H9 (cell line): ENCODE results near the gene MORN5. TPM values are rescaled to one million over a fixed set of nuclear protein-coding genes. Genes with fewer than 3 reads are reported as not detected.

Source experiments
- DNase-seq: peaks from one replicate; pipeline ENCODE4 v3.0.0-alpha.2; 2017
- H2AFZ ChIP-seq: one replicate; pipeline ENCODE4 v1.6.1; 2013; ENCODE audit warnings: mild to moderate bottlenecking, low read length, control low read depth, moderate library complexity
- H2AK5ac ChIP-seq: 2 replicates; pipeline ENCODE4 v1.6.1; 2013; ENCODE audit warnings: low read length, control low read depth, mixed read lengths; ENCODE audit not compliant: insufficient read length
- H2BK120ac ChIP-seq: one replicate; pipeline ENCODE4 v1.6.1; 2013; ENCODE audit warnings: low read depth, mild to moderate bottlenecking, low read length, control low read depth, inconsistent platforms; ENCODE audit not compliant: poor library complexity, severe bottlenecking
- H2BK12ac ChIP-seq: 2 replicates; pipeline ENCODE4 v1.6.1; 2013; ENCODE audit warnings: low read length, control low read depth, mixed read lengths, low read depth; ENCODE audit not compliant: insufficient read length
- H2BK15ac ChIP-seq: 2 replicates; pipeline ENCODE4 v1.6.1; 2013; ENCODE audit warnings: low read depth, low read length, control low read depth
- H2BK20ac ChIP-seq: one replicate; pipeline ENCODE4 v1.6.1; 2013; ENCODE audit warnings: low read depth, mild to moderate bottlenecking, low read length, control low read depth, inconsistent platforms; ENCODE audit not compliant: poor library complexity, severe bottlenecking
- H2BK5ac ChIP-seq: 2 replicates; pipeline ENCODE4 v1.6.1; 2013; ENCODE audit warnings: low read length, control low read depth, mixed read lengths; ENCODE audit not compliant: insufficient read length
- H3K14ac ChIP-seq: 2 replicates; pipeline ENCODE4 v1.6.1; 2013; ENCODE audit warnings: low read length, control low read depth; ENCODE audit not compliant: insufficient read depth
- H3K18ac ChIP-seq: 2 replicates; pipeline ENCODE4 v1.6.1; 2013; ENCODE audit warnings: low read depth, mild to moderate bottlenecking, mixed read lengths, low read length, control low read depth; ENCODE audit not compliant: insufficient read length
- H3K23ac ChIP-seq: 2 replicates; pipeline ENCODE4 v1.6.1; 2013; ENCODE audit warnings: low read length, control low read depth, mixed read lengths, low read depth; ENCODE audit not compliant: insufficient read length
- H3K23me2 ChIP-seq: 2 replicates; pipeline ENCODE4 v1.6.1; 2013; ENCODE audit warnings: low read depth, mild to moderate bottlenecking, mixed read lengths, low read length, control low read depth; ENCODE audit not compliant: insufficient read length, poor library complexity, severe bottlenecking
- H3K27ac ChIP-seq: 2 replicates; pipeline ENCODE4 v1.5.1; 2013; ENCODE audit warnings: low read length, control low read depth, mixed read lengths, low read depth; ENCODE audit not compliant: insufficient read length
- H3K27me3 ChIP-seq: 2 replicates; pipeline ENCODE4 v1.6.1; 2013; ENCODE audit warnings: low read length, control low read depth, inconsistent platforms; ENCODE audit not compliant: insufficient read depth
- H3K4ac ChIP-seq: 2 replicates; pipeline ENCODE4 v1.6.1; 2013; ENCODE audit warnings: low read depth, mild to moderate bottlenecking, control low read depth, inconsistent platforms, low read length, moderate library complexity
- H3K4me1 ChIP-seq: 2 replicates; pipeline ENCODE4 v1.6.1; 2013; ENCODE audit warnings: low read length, control low read depth, inconsistent platforms; ENCODE audit not compliant: insufficient read depth
- H3K4me2 ChIP-seq: 2 replicates; pipeline ENCODE4 v1.6.1; 2013; ENCODE audit warnings: low read length, control low read depth, mixed read lengths; ENCODE audit not compliant: insufficient read length, insufficient read depth
- H3K56ac ChIP-seq: 2 replicates; pipeline ENCODE4 v1.6.1; 2013; ENCODE audit warnings: low read depth, mild to moderate bottlenecking, mixed read lengths, low read length, control low read depth; ENCODE audit not compliant: insufficient read length
- H3K79me1 ChIP-seq: 2 replicates; pipeline ENCODE4 v1.6.1; 2013; ENCODE audit warnings: low read depth, mild to moderate bottlenecking, moderate library complexity, low read length, control low read depth, inconsistent platforms; ENCODE audit not compliant: insufficient read depth, poor library complexity, severe bottlenecking
- H3K79me2 ChIP-seq: 2 replicates; pipeline ENCODE4 v1.6.1; 2013; ENCODE audit warnings: low read length, control low read depth, inconsistent platforms; ENCODE audit not compliant: insufficient read depth
- H3K9ac ChIP-seq: 2 replicates; pipeline ENCODE4 v1.6.1; 2013; ENCODE audit warnings: low read length, control low read depth, mixed read lengths; ENCODE audit not compliant: insufficient read length; ENCODE audit errors: extremely low read depth
- H3K9me3 ChIP-seq: one replicate; pipeline ENCODE4 v1.6.1; 2013; ENCODE audit warnings: low read depth, low read length, inconsistent platforms; ENCODE audit not compliant: control insufficient read depth
- H3T11ph ChIP-seq: one replicate; pipeline ENCODE4 v1.6.1; 2013; ENCODE audit warnings: mild to moderate bottlenecking, low read length, control low read depth, inconsistent platforms
- H4K20me1 ChIP-seq: one replicate; pipeline ENCODE4 v1.6.1; 2013; ENCODE audit not compliant: control insufficient read depth, insufficient read length, insufficient read depth
- H4K5ac ChIP-seq: 2 replicates; pipeline ENCODE4 v1.6.1; 2013; ENCODE audit warnings: low read depth, mild to moderate bottlenecking, mixed read lengths, low read length, control low read depth; ENCODE audit not compliant: insufficient read length
- H4K8ac ChIP-seq: replicated peaks from 2 replicates; pipeline ENCODE4 v1.6.1; 2013; ENCODE audit warnings: low read length, control low read depth, mixed read lengths, low read depth; ENCODE audit not compliant: insufficient read length
- H4K91ac ChIP-seq: 2 replicates; pipeline ENCODE4 v1.6.1; 2013; ENCODE audit warnings: low read depth, mild to moderate bottlenecking, moderate library complexity, mixed read lengths, low read length, control low read depth; ENCODE audit not compliant: insufficient read length
- H3K27ac Mint-ChIP-seq, 3 experiments: 2 replicates in 2 of 3; 3 replicates in 1 of 3; pipeline ENCODE4 v1.8.0; 2020 to 2021; ENCODE audit warnings: mixed read lengths in 3 of 3, mild to moderate bottlenecking in 1 of 3, moderate library complexity in 1 of 3
- H3K27me3 Mint-ChIP-seq: 2 replicates; pipeline ENCODE4 v1.8.0; 2021; ENCODE audit warnings: low read depth, mild to moderate bottlenecking, moderate library complexity, mixed read lengths
- H3K36me3 Mint-ChIP-seq, 3 experiments: 2 replicates in 2 of 3; 3 replicates in 1 of 3; pipeline ENCODE4 v1.8.0; 2020 to 2021; ENCODE audit warnings: low read depth in 3 of 3, mixed read lengths in 3 of 3; ENCODE audit not compliant: insufficient read depth in 1 of 3
- H3K4me1 Mint-ChIP-seq, 2 experiments: 2 replicates each; pipeline ENCODE4 v1.8.0; 2020; ENCODE audit warnings: mixed read lengths in 2 of 2
- H3K4me3 Mint-ChIP-seq, 2 experiments: 2 replicates in 1 of 2; 3 replicates in 1 of 2; pipeline ENCODE4 v1.8.0; 2020 to 2021; ENCODE audit warnings: mild to moderate bottlenecking in 2 of 2, mixed read lengths in 2 of 2, moderate library complexity in 1 of 2
- H3K9me3 Mint-ChIP-seq, 2 experiments: 2 replicates in 1 of 2; 3 replicates in 1 of 2; pipeline ENCODE4 v1.8.0; 2020; ENCODE audit warnings: mild to moderate bottlenecking in 2 of 2, mixed read lengths in 2 of 2, moderate library complexity in 1 of 2
- CTCF ChIP-seq: fragments of 200-600 bp; sonication (generic); conservative IDR thresholded peaks from 3 replicates; pipeline ENCODE4 v1.8.0; 2021; ENCODE audit warnings: antibody characterized with exemption, mild to moderate bottlenecking
- WGBS: extraction: QIAGEN DNeasy Blood & Tissue Kit; methylation state at CpG from one replicate; pipeline ENCODE4 v1.1.7; 2013; ENCODE audit warnings: missing lambda C conversion rate, low lambda C conversion rate, mixed read lengths; ENCODE audit not compliant: insufficient read length; ENCODE audit errors: extremely low coverage; 5-methylcytosine and 5-hydroxymethylcytosine counted together
- total RNA-seq: library from RNA; stranded (reverse); gene quantifications from 2 replicates; pipeline ENCODE4 v1.2.1, GENCODE V29; 2021

Gene MORN5
- total RNA-seq, 1 experiment from 2014 or later, result not detected

- Mint-ChIP-seq H3K27me3 (peaks cover 99% of the 10 kb centered on the region), H3K9me3 (peaks cover 3 to 6% of the 10 kb centered on the region in 2 experiments; a peak in 4 of 5 replicates), H3K4me1 (peaks cover 38 to 57% of the 10 kb centered on the region in 2 experiments), H3K4me3 (peak overlapping the region; percentile 18 to 82), H3K27ac (no peak overlapping the region), H3K36me3 (peaks cover 0 to 7% (median 0%) of the 10 kb centered on the region in 3 experiments; a peak in 2 of 7 replicates)
- no peak overlapping the region for H2BK15ac ChIP-seq
- no peak overlapping the region for H2BK20ac ChIP-seq
- no peak for DNase-seq
- H3K4me2 ChIP-seq, result peak overlapping the region; percentile 48
- peaks cover 83% of the 10 kb centered on the region for H3K27me3 ChIP-seq
- H3K27ac ChIP-seq, result no peak overlapping the region
- H4K5ac ChIP-seq, result no peak overlapping the region
- H2AFZ ChIP-seq, result no peak overlapping the region
- H3K14ac ChIP-seq, result no peak overlapping the region
- peaks cover 20% of the 10 kb centered on the region for H3K23me2 ChIP-seq
- no peaks in the 10 kb centered on the region for H3K79me2 ChIP-seq
- H3K4me1 ChIP-seq, result peaks cover 4% of the 10 kb centered on the region; the same call in 1 of the 2 replicates
- no peaks in the 10 kb centered on the region for H3K9me3 ChIP-seq
- TF ChIP-seq CTCF, result no peak
- no peak overlapping the region for H3K18ac ChIP-seq
- H4K20me1 ChIP-seq, result peaks cover 2% of the 10 kb centered on the region
- no peak overlapping the region for H2BK12ac ChIP-seq
- no peak overlapping the region for H2AK5ac ChIP-seq
- H2BK5ac ChIP-seq, result no peak overlapping the region
- no CpG with 5 or more reads among the region's 11 CpGs for WGBS
- H3K23ac ChIP-seq, result no peak overlapping the region
- no peak overlapping the region for H4K91ac ChIP-seq
- H3K56ac ChIP-seq, result no peak overlapping the region
- no peaks in the 10 kb centered on the region for H3K79me1 ChIP-seq
- H4K8ac ChIP-seq, result no peak overlapping the region
- H2BK120ac ChIP-seq, result no peak overlapping the region
- no peak overlapping the region for H3T11ph ChIP-seq
- no peak overlapping the region for H3K9ac ChIP-seq
- no peak overlapping the region for H3K4ac ChIP-seq
Observed at GRCh38 chr9:122218071-122218934, 58.6 kb downstream of the MORN5 start.
